GM23248 (cell line): Measurements from ENCODE around the gene KCTD4.

ENCODE experiments used
- EZH2 ChIP-seq: fragments of 200-600 bp; sonication (generic); IDR thresholded peaks from 2 replicates; pipeline ENCODE4 v1.6.1; 2018; ENCODE audit warnings: antibody characterized with exemption, mild to moderate bottlenecking; ENCODE audit not compliant: insufficient read depth, poor library complexity, severe bottlenecking
- EZH2phosphoT487 ChIP-seq: fragments of 200-600 bp; sonication (generic); IDR thresholded peaks from 2 replicates; pipeline ENCODE4 v1.6.1; 2018; ENCODE audit warnings: antibody characterized with exemption, moderate library complexity, mild to moderate bottlenecking, low read depth; ENCODE audit not compliant: insufficient read depth

DNA sequence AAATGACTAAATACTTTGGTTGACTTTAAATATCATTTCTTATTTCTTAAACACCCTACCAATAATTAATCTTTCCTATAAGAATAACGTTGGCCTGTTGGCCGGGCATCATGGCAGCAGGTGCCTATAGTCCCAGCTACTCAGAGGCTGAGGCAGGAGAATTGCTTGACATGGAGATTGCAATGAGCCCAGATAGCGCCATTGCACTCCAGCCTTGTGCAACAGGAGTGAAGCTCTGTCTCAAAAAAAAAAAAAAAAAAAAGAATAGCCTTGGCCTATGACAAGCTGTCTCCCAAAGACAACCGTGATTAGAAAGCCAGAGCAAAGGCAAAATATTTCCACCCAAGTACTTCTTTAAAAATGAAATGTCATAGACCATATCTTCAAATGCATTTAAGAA lies 24.5 kb upstream of the KCTD4 start:
- TF ChIP-seq EZH2 (no peak), EZH2phosphoT487 (no peak)
